ENCODE measurements around the gene AFAP1. TPM values are rescaled to one million over a fixed set of nuclear protein-coding genes. Genes with fewer than 3 reads are reported as not detected.

AFAP1 gene
- total RNA-seq, 1 donor from 2014 or later = 6.7 TPM

DNA sequence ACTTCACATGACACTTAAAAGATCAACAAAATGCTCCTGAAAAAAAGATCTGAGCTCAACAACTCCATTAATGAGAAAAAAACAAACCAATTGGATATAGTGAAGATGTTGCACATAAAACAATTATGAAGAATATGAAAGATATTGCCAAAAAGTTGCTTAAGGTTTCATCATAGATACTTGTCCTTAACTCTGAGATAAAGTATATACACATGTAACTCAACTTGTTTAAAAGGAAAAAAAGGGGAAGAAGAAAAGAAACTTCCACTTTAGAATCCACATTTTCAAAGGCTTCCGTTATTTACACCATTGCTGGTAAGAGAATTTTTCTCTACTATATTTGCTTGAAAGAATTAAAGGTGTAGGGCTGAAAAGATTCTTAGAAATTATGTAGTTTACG is 2.7 kb downstream of the AFAP1 start:
- Mint-ChIP-seq H3K36me3 (peaks cover 1% of the 10 kb centered on the region), H3K27ac (no peak overlapping the region), H3K27me3 (ENCODE audit: insufficient read depth, low read depth) (peaks cover 19% of the 10 kb centered on the region), H3K4me1 (peaks cover 34% of the 10 kb centered on the region), H3K4me3 (peak overlapping the region; percentile 87), H3K9me3 (no peaks in the 10 kb centered on the region)
- Histone ChIP-seq H3K9ac (no peak overlapping the region), H3K4me2 (no peak overlapping the region), H3K4me1 (peaks cover 7% of the 10 kb centered on the region), H3K9me3 (ENCODE audit: low read depth) (no peaks in the 10 kb centered on the region), H3K27ac (no peak overlapping the region), H3K4me3 (no peak overlapping the region), H3K79me2 (ENCODE audit: low read depth) (peaks cover 8% of the 10 kb centered on the region), H4K20me1 (ENCODE audit: low read depth) (peaks cover 25% of the 10 kb centered on the region), H3K36me3 (no peaks in the 10 kb centered on the region), H3K27me3 (peaks cover 18% of the 10 kb centered on the region), H2AFZ (replicated peaks) (no peak overlapping the region), H3F3A (ENCODE audit: low read depth) (peaks cover 23% of the 10 kb centered on the region)
- TF ChIP-seq, protein P1, sequence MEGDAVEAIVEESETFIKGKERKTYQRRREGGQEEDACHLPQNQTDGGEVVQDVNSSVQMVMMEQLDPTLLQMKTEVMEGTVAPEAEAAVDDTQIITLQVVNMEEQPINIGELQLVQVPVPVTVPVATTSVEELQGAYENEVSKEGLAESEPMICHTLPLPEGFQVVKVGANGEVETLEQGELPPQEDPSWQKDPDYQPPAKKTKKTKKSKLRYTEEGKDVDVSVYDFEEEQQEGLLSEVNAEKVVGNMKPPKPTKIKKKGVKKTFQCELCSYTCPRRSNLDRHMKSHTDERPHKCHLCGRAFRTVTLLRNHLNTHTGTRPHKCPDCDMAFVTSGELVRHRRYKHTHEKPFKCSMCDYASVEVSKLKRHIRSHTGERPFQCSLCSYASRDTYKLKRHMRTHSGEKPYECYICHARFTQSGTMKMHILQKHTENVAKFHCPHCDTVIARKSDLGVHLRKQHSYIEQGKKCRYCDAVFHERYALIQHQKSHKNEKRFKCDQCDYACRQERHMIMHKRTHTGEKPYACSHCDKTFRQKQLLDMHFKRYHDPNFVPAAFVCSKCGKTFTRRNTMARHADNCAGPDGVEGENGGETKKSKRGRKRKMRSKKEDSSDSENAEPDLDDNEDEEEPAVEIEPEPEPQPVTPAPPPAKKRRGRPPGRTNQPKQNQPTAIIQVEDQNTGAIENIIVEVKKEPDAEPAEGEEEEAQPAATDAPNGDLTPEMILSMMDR (IDR thresholded peaks at IDR 0.05) = no peak
- TF ChIP-seq EZH2phosphoT487 (IDR thresholded peaks at IDR 0.05) = no peak
- no peak for TF ChIP-seq EZH2 (IDR thresholded peaks at IDR 0.05)
- no peak for DNase-seq (ENCODE audit: low spot score)

DNA sequence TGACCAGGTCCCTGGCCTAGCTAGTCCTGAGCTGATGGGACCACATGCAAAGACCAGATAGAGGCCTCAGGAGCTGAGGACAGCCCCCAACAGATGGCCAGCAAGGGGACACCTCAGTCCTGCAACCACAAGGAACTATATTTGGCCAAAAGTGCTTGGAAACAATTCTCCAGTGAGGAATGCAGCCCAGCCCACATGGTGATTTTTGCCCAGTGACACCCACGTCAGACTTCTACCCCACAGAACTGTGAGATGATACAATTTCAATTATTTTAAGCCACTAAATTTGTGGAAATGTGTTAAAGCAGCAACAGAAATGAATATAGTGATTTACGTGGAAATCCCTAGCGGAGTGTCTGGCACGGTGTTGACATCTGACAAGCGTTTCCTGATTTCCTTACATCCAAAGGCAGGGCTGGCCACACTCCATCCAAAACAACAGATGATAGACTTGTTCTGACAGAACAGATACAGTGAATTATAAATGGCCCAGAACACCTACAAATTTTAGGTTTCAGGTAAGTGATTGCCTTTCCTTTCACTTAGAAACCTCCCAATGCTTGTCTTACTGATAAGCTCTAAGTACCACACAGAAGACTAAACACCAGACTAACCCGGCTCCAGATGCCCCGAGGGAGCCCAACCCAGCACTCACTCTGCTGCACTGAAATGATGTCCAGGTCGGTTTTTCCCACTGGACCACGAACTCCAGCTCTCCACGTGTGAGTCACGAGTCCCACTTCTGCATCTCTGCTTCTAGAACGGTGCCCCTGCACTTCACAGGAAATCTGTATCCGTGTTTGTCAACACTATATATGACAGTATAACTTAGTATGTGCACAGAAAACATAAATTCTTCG is 5.8 kb downstream of the AFAP1 start:
- H3K4me1 ChIP-seq = peaks cover 17% of the 10 kb centered on the region
- no peak overlapping the region for H3K27ac ChIP-seq
- no peak overlapping the region for H2AFZ ChIP-seq (replicated peaks)
- no peaks in the 10 kb centered on the region for H3K36me3 ChIP-seq
- H3K9ac ChIP-seq = no peak overlapping the region
- H3K4me3 Mint-ChIP-seq = peak overlapping the region; percentile 20
- TF ChIP-seq, protein P1 (IDR thresholded peaks at IDR 0.05) = no peak
- TF ChIP-seq EZH2 (IDR thresholded peaks at IDR 0.05) (no peak), EZH2phosphoT487 (IDR thresholded peaks at IDR 0.05) (no peak)
- H3K79me2 ChIP-seq (ENCODE audit: low read depth) = peaks cover 10% of the 10 kb centered on the region
- H3K27me3 ChIP-seq = peaks cover 14% of the 10 kb centered on the region
- H3K9me3 Mint-ChIP-seq = no peaks in the 10 kb centered on the region
- H3K27ac Mint-ChIP-seq = no peak overlapping the region
- peaks cover 20% of the 10 kb centered on the region for H3K27me3 Mint-ChIP-seq (ENCODE audit: insufficient read depth, low read depth)
- no peak for DNase-seq (ENCODE audit: low spot score)
- H3K4me2 ChIP-seq = no peak overlapping the region
- peaks cover 13% of the 10 kb centered on the region for H3F3A ChIP-seq (ENCODE audit: low read depth)
- no peak overlapping the region for H3K4me3 ChIP-seq
- H3K9me3 ChIP-seq (ENCODE audit: low read depth) = no peaks in the 10 kb centered on the region
- H3K4me1 Mint-ChIP-seq = peaks cover 37% of the 10 kb centered on the region
- peaks cover 32% of the 10 kb centered on the region for H4K20me1 ChIP-seq (ENCODE audit: low read depth)
- peaks cover 1% of the 10 kb centered on the region for H3K36me3 Mint-ChIP-seq

DNA sequence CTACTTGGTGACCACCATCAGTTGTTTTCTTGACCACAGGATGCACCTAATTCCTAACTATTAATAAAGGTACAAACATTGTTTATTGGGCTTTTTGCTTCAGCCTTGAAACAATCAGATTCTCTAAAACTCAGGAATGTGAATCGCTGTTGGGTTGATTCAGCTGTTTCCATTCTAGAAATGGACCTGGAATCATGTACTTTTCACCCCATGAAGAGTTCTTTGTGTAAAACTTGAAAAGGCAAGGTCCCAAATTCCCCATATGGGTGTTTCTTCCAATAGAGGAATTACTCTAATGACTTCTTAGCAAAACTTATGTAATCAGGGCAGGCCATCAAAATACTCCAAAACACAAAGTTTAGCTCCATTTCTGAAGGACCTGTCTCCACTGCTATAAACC is 7.4 kb downstream of the AFAP1 start:
- no peak overlapping the region for H3K4me3 ChIP-seq
- H3K4me1 ChIP-seq = peaks cover 9% of the 10 kb centered on the region
- Mint-ChIP-seq H3K27me3 (ENCODE audit: insufficient read depth, low read depth) (peaks cover 9% of the 10 kb centered on the region), H3K4me3 (no peak overlapping the region), H3K9me3 (no peaks in the 10 kb centered on the region), H3K27ac (no peak overlapping the region), H3K36me3 (peaks cover 1% of the 10 kb centered on the region), H3K4me1 (peaks cover 29% of the 10 kb centered on the region)
- no peak overlapping the region for H2AFZ ChIP-seq (replicated peaks)
- peaks cover 23% of the 10 kb centered on the region for H4K20me1 ChIP-seq (ENCODE audit: low read depth)
- H3K9ac ChIP-seq = no peak overlapping the region
- DNase-seq (ENCODE audit: low spot score) = no peak
- no peak for TF ChIP-seq EZH2phosphoT487 (IDR thresholded peaks at IDR 0.05)
- TF ChIP-seq, protein P1 (IDR thresholded peaks at IDR 0.05) = no peak
- no peak for TF ChIP-seq EZH2 (IDR thresholded peaks at IDR 0.05)
- no peaks in the 10 kb centered on the region for H3K36me3 ChIP-seq
- no peaks in the 10 kb centered on the region for H3K9me3 ChIP-seq (ENCODE audit: low read depth)
- H3K79me2 ChIP-seq (ENCODE audit: low read depth) = peaks cover 14% of the 10 kb centered on the region
- H3K27ac ChIP-seq = no peak overlapping the region
- H3K27me3 ChIP-seq = no peaks in the 10 kb centered on the region
- H3F3A ChIP-seq (ENCODE audit: low read depth) = peaks cover 3% of the 10 kb centered on the region
- no peak overlapping the region for H3K4me2 ChIP-seq

All from neural progenitor cell (in vitro differentiated cells).